Lower leg skin (tissue), 3 donors: Measurements from ENCODE around the gene HNRNPUL2.

Experiments
- CTCF ChIP-seq, 3 donors: fragments of 450-650 bp; IDR thresholded peaks; one replicate each; pipeline ENCODE4 v1.5.1; 2016; ENCODE audit warnings: antibody characterized with exemption in 3 of 3, mild to moderate bottlenecking in 3 of 3, moderate library complexity in 2 of 3
- POLR2A ChIP-seq, 2 donors: fragments of 450-650 bp; IDR thresholded peaks; one replicate each; pipeline ENCODE4 v1.6.1; 2016 to 2017; ENCODE audit warnings: antibody characterized with exemption in 2 of 2, mild to moderate bottlenecking in 1 of 2, moderate library complexity in 1 of 2

- no peak for TF ChIP-seq CTCF (IDR thresholded peaks at IDR 0.05)
- no peak for TF ChIP-seq POLR2A (IDR thresholded peaks at IDR 0.05)
Measured at GRCh38 chr11:62671608-62672389, 55.5 kb downstream of the HNRNPUL2 start, which contains the start of the genes LBHD1 and UQCC3.
